Activated T-helper 1 cell treated with anti-CD3 and anti-CD28 coated beads, Interleukin-2, amount 50 U/mL, for 16 hours (primary cell): ENCODE measurements around the gene MRPS6.

Source experiments
- DNase-seq, 2 donors: peaks; one replicate each; pipeline ENCODE4 v3.0.0-alpha.2; 2020; ENCODE audit warnings: low read depth in 1 of 2, low spot score in 1 of 2

MRPS6 gene

DNA sequence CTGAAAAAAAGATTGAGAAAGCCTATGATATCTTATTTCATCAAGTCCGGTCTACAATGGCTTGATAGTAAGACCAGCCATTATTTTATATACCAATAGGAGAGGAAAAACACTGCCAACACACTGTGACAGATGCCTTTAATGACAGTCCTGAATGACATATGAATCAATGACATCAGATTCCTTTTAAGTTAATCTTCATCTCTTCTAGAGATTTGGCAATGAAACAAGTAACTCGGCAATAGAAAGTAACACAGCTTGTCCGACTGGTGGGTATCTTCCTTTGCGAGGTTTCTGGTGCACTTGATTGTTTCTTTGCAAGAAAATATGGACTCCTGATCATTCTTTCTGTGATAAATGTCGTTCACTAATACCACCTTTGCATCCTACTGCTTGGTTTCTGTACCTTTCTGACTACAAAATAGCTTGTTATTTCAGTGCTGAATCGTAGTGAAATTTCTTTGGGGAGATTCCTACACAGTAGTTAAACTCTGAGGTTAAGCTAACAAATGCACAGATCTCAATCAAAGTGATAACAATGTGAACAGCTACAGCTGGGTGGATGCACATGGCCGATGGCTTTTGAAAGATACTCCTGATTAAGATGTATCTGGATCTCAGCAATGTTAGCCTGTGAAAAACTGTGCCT lies 104.7 kb downstream of the MRPS6 start:
- DNase-seq = no peak

- DNase-seq = no peak
Observed at GRCh38 chr21:34179204-34179935, 106.0 kb downstream of the MRPS6 start.

DNA sequence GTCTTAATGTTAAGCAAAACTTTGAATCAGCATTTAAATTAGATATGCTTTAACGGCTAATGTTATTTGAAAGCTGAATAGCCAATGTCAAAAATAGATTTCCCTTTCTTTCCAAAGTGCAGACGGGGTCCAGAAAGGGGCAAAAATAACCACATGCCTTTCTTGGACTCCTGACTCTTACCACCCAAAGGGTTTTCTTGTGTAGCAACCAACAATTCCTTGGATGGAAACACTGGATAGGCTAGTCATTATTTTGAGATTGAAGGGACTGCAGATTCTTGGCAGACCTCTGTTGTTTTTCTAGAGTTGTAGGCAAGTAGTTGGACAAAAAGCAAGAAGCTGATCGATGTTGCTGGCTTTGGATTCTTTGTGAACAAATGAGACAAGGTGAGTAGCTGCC lies 107.0 kb downstream of the MRPS6 start:
- DNase-seq = no peak

GRCh38 chr21:34180826-34181359 lies 107.5 kb downstream of the MRPS6 start:
- DNase-seq = no peak

- no peak for DNase-seq
Observed at GRCh38 chr21:34181431-34182039, 108.2 kb downstream of the MRPS6 start.

GRCh38 chr21:34182436-34182835 lies 109.1 kb downstream of the MRPS6 start:
- DNase-seq = no peak

DNA sequence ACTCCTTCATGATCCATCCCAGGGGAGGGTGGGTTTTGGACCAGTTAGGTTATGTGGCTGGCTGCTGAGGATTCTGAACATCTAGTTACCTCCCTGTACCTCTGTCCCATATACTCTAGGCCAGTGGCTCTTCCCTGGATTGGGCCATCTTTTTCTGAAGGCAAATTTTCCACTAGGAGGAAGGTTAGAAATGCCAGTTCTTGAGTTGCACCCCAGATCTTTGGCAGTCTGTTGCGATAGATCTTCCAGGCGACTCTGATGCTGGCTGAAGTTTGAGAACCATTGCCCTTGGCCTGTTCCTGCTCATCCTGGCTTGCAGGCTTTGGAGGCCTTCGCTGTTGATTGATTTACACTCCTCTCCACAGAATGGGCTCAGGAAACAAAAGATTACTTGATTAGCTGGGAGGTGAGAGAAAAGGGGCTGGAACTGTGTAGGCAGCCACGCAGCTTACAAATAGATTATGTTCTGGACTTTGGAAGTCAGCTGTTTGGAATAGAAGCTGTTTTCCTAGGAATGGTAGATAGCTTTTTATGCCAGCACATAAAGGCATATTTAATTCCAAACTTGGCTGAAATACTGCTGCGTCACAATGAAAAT lies 110.1 kb downstream of the MRPS6 start:
- DNase-seq = no peak

- DNase-seq = no peak
Observed at GRCh38 chr21:34184232-34184631, 110.9 kb downstream of the MRPS6 start.

DNA sequence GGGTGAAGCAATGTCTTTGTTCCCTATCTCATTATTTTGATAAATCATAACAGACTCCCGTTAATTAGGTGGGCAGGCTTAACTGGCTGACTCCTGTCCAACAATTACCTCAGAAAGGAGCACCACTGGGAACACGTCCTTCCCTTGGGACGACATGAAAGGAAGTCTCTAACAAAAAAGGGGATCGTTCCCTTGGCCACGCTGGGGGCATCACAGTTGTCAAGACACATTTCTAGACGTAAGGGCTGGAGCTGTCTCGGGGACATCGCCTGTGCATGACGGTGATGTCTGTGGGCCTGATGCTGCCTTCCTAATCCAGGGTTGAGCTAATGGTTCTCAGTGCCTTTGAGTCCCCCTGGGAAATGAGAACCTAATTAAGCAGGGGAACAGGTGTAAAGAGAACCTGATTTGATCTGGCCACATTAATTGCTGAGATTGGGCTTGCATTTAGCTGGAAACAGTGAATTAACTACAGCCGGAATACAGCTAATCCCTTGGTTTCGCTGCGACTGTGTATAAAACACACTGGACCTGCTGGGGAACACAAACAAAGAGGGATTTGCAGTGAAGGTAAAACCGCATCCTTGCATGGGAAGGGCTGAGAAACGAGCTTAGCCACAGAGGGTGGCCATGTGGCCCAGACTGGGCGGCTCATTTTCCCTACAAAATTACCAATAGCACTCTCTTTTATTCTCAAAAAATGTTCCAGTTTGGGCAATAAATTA lies 111.8 kb downstream of the MRPS6 start:
- no peak for DNase-seq

- no peak for DNase-seq
Observed at GRCh38 chr21:34186109-34186719, 112.8 kb downstream of the MRPS6 start.

GRCh38 chr21:34187935-34188334 lies 114.6 kb downstream of the MRPS6 start:
- no peak for DNase-seq

GRCh38 chr21:34189506-34189905 lies 116.1 kb downstream of the MRPS6 start:
- no peak for DNase-seq

GRCh38 chr21:34190576-34191321 lies 117.4 kb downstream of the MRPS6 start:
- DNase-seq = no peak

GRCh38 chr21:34191876-34192275 lies 118.5 kb downstream of the MRPS6 start:
- no peak for DNase-seq
